Cortex of kidney (tissue), 1 donor: ENCODE measurements around the gene TBX18.

Source experiments
- DNase-seq: peaks from one replicate; lab custom pipeline; 2025; lab: John Stamatoyannopoulos, UW

Gene TBX18

GRCh38 chr6:84772428-84773132 is 8.2 kb upstream of the TBX18 start:
- no peak for DNase-seq

- DNase-seq, result no peak
Measured at GRCh38 chr6:84771756-84772356, 7.5 kb upstream of the TBX18 start.

- no peak for DNase-seq
Measured at GRCh38 chr6:84771125-84771755, 6.8 kb upstream of the TBX18 start.

GRCh38 chr6:84770521-84770920 is 6.1 kb upstream of the TBX18 start:
- DNase-seq, result no peak

- DNase-seq, result no peak
Measured at GRCh38 chr6:84769306-84769705, 4.9 kb upstream of the TBX18 start.

- no peak for DNase-seq
Measured at GRCh38 chr6:84768442-84769174, 4.2 kb upstream of the TBX18 start.

GRCh38 chr6:84767526-84768201 is 3.3 kb upstream of the TBX18 start:
- no peak for DNase-seq

- DNase-seq, result no peak
Measured at GRCh38 chr6:84766799-84767525, 2.6 kb upstream of the TBX18 start.

GRCh38 chr6:84766118-84766798 is 1.9 kb upstream of the TBX18 start:
- no peak for DNase-seq

GRCh38 chr6:84763886-84764331 is 489 bp downstream of the TBX18 start:
- no peak for DNase-seq

- no peak for DNase-seq
Measured at GRCh38 chr6:84763003-84763885, 1.2 kb downstream of the TBX18 start.

GRCh38 chr6:84762220-84763002 is 2.0 kb downstream of the TBX18 start:
- no peak for DNase-seq

- DNase-seq, result no peak
Measured at GRCh38 chr6:84758486-84758885, 5.9 kb downstream of the TBX18 start.

- DNase-seq, result no peak
Measured at GRCh38 chr6:84756877-84757276, 7.5 kb downstream of the TBX18 start.

GRCh38 chr6:84756466-84756865 is 7.9 kb downstream of the TBX18 start:
- DNase-seq, result no peak

GRCh38 chr6:84753173-84753572 is 11.2 kb downstream of the TBX18 start:
- no peak for DNase-seq

- DNase-seq, result no peak
Measured at GRCh38 chr6:84752118-84752850, 12.1 kb downstream of the TBX18 start.

GRCh38 chr6:84749181-84749580 is 15.2 kb downstream of the TBX18 start:
- DNase-seq, result no peak
